ENCODE measurements around the gene PRR13.

PRR13 gene

GRCh38 chr12:53472056-53472582 is 30.6 kb downstream of the PRR13 start:
- no peak for DNase-seq (ENCODE audit: low read depth)

DNA sequence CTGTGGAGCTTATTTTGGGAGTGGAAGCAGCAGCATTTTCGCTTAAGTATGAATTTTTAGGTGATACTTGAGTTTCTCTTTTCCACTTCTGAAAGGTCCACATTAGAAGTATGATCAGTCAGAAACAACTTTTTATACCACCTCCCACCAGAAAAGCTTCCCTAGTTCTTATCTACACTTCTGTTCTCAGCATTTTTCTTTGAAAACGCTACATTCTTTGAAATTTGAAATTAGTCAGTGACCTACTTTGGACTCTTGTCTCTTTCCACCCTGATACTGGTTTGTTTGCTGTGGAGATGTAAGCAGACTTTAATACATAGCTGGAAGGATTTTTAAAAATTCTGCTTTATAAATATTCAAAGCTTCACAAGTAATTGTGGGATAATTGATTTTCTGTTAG is 32.5 kb downstream of the PRR13 start:
- no peak for DNase-seq (ENCODE audit: low read depth)

- no peak for DNase-seq (ENCODE audit: low read depth)
These were observed 33.3 kb downstream of the PRR13 start for GRCh38 chr12:53474819-53475218.

DNA sequence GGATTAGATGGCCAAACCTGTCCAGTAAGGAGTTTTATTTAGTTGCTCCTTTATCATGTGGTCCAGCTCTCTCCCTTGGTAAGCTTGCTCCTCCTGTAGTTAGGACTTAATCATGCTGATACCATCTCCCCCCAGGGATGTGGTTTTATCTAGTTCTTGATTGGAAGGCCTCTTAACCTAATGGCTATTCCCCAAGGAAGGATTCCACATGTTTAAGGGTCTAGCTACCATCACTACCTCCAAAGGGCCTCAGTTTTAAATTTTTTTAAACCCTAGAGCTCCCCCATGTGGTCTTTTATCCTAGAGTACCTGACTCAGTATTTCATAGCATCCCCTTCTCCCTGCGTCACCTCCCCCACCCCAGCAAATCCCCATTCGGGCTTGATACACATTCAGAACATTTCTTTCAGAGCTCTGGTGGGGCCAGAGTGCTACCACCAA is 35.3 kb downstream of the PRR13 start:
- no peak for DNase-seq (ENCODE audit: low read depth)

- peak; percentile 30 for DNase-seq (ENCODE audit: low read depth)
These were observed 37.3 kb downstream of the PRR13 start for GRCh38 chr12:53478865-53479264.

DNA sequence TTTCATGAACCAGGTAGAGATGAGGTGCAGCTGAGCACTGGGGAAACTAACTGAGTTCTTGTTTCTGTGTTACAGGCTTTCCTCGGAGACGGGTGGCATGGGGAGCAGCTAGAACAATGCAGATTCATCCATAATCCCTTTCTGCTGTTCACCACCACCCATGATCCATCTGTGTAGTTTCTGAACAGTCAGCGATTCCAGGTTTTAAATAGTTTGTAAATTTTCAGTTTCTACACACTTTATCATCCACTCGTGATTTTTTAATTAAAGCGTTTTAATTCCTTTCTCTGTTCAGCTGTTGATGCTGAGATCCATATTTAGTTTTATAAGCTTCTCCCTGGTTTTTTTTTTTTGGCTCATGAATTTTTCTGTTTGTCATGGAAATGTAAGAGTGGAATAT is 37.8 kb downstream of the PRR13 start:
- no peak for DNase-seq (ENCODE audit: low read depth)

- no peak for DNase-seq (ENCODE audit: low read depth)
These were observed 39.2 kb downstream of the PRR13 start for GRCh38 chr12:53480491-53481442.

DNA sequence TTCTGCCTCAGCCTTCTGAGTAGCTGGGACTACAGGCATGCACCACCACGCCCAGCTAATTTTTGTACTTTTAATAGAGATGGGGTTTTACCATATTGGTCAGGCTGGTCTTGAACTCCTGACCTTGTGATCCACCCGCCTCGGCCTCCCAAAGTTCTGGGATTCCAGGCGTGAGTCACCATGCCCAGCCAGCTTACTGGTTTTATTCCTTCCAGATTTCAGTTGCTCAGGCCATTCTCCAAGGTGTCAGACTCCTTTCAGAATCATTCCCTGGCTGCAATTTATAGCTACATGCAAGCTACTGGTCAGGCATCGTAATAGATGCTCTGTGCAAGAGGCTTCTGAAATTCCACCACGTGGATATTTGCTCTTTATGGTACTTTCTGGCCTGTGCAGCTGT is 39.9 kb downstream of the PRR13 start:
- DNase-seq (ENCODE audit: low read depth): peak; percentile 79

DNA sequence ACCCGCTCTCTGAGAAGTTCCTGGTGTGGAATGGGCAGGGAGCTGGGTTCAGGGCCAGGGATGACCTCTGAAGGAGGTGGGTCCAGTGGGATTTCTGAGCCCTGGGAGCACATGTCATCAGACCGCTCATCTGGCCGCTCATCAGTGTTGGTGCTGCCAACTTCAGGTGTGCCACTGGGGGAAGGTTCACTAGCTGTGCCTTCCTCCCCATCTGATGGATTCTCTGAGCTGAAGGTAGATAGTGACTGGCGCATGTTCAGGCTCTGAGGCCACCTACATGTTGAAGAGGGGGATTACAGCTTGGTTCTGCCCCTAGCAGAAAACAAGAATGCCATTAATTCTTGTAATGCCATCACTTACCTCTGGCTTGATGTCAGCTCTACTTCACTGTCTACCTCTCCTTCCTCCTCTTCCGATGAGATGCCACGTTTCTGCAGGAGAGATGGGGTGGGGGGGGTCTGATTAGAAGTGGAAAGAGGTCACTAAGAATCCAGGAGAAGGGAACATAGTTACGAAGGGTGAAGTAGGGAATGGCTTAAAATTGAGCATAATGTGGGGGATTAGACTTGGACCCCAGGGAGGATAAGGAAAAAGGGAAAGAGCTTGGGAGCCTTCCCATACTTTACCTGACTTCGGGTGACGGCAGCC is 40.5 kb downstream of the PRR13 start:
- DNase-seq (ENCODE audit: low read depth): no peak

DNA sequence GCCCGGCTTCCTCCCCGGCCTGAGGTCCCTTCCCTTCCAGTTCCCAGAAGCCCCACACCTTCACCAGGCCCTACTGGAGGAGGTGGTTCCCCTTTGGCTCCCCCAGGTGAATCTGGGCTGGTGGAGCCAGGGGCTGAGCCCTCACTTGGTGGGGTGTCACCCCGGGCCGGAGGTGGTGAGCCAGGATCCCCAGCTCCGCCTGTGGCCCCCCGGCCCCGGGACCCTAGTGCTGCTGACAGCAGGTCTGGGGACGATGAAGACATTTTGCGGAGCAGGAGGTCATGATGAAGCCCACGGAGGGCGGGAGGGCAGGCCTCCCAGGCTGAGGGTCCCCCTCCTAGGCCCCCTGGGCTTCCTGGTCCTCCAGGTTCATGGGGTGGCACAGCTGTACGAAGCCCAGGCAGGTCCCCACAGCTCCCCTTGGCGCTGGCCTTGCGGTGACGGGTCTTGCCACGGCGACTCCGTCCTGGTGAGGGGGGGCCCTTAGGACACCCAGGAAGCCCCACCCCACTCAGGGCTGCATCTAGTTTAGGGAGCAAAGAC is 41.2 kb downstream of the PRR13 start:
- no peak for DNase-seq (ENCODE audit: low read depth)

DNA sequence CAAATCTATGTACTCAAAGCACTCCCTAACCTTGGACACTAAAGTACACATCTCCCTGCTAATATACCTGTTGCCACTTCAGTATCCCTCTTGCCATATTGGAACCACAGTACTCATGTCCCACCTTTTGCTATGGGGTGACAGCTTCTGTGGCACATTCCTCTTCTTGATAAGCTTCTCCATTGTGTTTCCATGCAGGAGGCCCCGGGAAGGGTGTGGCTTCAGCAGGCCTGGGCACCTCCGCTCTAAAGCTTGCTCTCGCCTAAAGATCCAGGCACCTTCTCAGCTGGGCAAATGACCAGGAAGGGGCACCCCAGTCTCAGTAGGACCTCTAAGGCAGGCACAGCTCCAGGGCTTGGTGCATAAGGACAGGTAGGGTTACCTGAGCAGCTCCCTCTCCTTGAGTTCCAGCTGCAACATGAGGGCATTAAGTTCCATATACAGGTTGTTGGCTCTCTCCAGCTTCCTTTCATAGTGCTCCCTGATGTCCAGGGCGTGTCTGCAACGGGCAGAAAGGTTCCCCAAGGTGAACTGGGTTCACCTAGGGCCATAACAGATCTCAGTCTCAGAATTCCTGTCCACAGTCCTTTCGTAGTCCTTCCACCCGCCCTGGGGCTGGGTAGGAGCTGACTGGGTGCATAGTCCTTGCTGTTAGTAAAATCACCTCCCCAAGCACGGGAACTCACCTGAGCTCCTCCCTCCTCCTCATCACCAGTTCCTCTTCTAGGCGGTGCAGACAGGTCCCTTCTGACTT is 41.9 kb downstream of the PRR13 start:
- no peak for DNase-seq (ENCODE audit: low read depth)

GRCh38 chr12:53483979-53484377 is 42.4 kb downstream of the PRR13 start:
- no peak for DNase-seq (ENCODE audit: low read depth)

GRCh38 chr12:53484686-53485575 is 43.4 kb downstream of the PRR13 start:
- DNase-seq (ENCODE audit: low read depth): no peak

GRCh38 chr12:53485955-53486735 is 44.6 kb downstream of the PRR13 start:
- no peak for DNase-seq (ENCODE audit: low read depth)

DNA sequence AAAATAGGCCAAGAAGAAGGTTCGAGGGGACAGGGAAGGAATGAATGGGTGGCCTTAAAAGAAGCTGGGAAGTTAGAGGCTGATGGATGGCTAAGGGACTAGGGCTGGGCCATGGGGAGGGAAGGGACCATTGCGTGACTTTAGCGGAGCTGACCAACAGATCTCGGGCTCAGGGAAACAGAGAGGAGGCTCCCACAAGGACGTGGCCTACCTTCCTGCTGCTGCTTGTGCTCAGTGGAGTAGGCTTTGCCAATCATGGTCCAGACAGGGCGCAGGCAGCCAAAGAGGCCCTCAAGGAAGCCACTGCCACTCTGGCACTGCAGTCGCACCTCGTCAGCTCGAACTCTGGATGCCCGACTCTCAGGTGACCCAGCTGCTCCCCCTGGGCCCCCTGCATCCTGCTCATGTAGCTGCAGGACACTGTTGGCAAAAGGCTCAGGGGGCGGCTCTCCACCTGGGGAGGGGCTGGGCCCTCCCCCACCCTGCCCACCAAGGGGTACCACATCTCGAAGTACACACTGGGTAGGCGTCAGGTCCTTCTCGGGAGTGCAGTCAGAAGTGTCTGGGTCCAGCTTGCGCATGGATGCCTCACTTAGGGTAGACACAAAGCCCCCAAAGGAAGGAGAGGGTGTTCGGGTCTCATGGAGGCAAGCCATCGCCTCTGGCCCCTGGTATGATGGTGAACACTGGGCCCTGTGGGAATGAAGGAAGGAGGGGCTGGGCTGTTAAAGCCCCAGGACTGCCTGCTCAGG is 45.4 kb downstream of the PRR13 start:
- no peak for DNase-seq (ENCODE audit: low read depth)

- no peak for DNase-seq (ENCODE audit: low read depth)
These were observed 47.8 kb downstream of the PRR13 start for GRCh38 chr12:53489242-53489864.

DNA sequence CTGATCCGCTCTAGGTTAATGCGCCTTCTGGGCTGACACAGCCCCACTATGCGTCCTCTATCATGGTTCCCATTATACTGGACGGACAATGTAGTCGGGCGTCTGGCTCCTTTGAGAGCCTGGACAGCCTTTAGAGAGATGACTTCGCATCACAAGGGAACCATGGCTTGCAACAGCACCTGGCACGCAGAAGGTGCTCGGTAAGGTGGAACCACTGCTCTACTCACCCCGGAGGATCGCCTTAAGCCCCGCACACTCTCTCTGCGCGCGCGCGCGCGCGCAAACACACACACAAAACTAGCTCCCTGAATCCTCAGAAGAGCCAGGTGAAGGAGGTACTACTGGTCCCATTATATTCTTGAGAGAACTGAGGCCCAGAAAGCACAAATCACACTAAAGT is 50.7 kb downstream of the PRR13 start:
- no peak for DNase-seq (ENCODE audit: low read depth)

GRCh38 chr12:53492830-53493609 is 51.5 kb downstream of the PRR13 start:
- DNase-seq (ENCODE audit: low read depth): peak; percentile 88

Data from fibroblast of gingiva (primary cell).